IMR-90 (cell line): ENCODE data around the gene ELAC1. TPM values are rescaled to one million over a fixed set of nuclear protein-coding genes. Genes with fewer than 3 reads are reported as not detected.

ENCODE experiments used
- ATAC-seq: fragments of 200-7000 bp; cut with Tn5 transposase; 2 replicates; pipeline ENCODE4 v1.9.1; 2020; ENCODE audit warnings: low read depth, mild to moderate bottlenecking, moderate library complexity
- BruUV-seq: library from RNA; stranded (reverse); fragments of 400-500 nt; replicated peaks from 2 replicates; lab custom pipeline; 2021; lab: Mats Ljungman, UMichigan
- CTCF ChIA-PET: fragments of 300-600 bp; formaldehyde crosslinking; extraction: SDS; loops from one replicate; lab custom pipeline; 2021; ENCODE audit warnings: antibody characterized with exemption; lab: Yijun Ruan, JAX
- POLR2A ChIA-PET: fragments of 300-600 bp; sonication (Branson Sonifier 250); formaldehyde crosslinking; loops from one replicate; lab custom pipeline; 2022; ENCODE audit warnings: antibody characterized with exemption; ENCODE audit not compliant: unreplicated experiment; lab: Charles Lee
- DNase-seq: peaks from one replicate; pipeline ENCODE4 v3.0.0; 2013
- H2AFZ ChIP-seq: replicated peaks from 2 replicates; pipeline ENCODE3; 2013; ENCODE audit warnings: low read length, mild to moderate bottlenecking; ENCODE audit not compliant: poor library complexity
- H2AK5ac ChIP-seq: 2 replicates; pipeline ENCODE4 v1.6.1; 2013; ENCODE audit warnings: low read depth, low read length, inconsistent platforms
- H2AK9ac ChIP-seq: replicated peaks from 2 replicates; pipeline ENCODE3; 2013; ENCODE audit warnings: mild to moderate bottlenecking, low read depth, low read length, moderate library complexity; ENCODE audit not compliant: poor library complexity
- H2BK120ac ChIP-seq: 2 replicates; pipeline ENCODE4 v1.6.1; 2013; ENCODE audit warnings: low read depth, low read length, inconsistent platforms
- H2BK15ac ChIP-seq: 3 replicates; pipeline ENCODE4 v1.6.1; 2013; ENCODE audit warnings: low read depth, low read length, inconsistent platforms
- H2BK20ac ChIP-seq: 2 replicates; pipeline ENCODE4 v1.6.1; 2013; ENCODE audit warnings: low read depth, mild to moderate bottlenecking, inconsistent platforms, low read length, moderate library complexity
- H2BK5ac ChIP-seq: 2 replicates; pipeline ENCODE4 v1.6.1; 2013; ENCODE audit warnings: mild to moderate bottlenecking, low read depth, low read length, inconsistent platforms; ENCODE audit not compliant: poor library complexity, severe bottlenecking
- H3K14ac ChIP-seq: replicated peaks from 2 replicates; pipeline ENCODE4 v1.6.1; 2013; ENCODE audit warnings: low read depth, low read length, inconsistent platforms
- H3K18ac ChIP-seq: 2 replicates; pipeline ENCODE4 v1.6.1; 2013; ENCODE audit warnings: low read depth, low read length, control low read depth
- H3K23ac ChIP-seq: 2 replicates; pipeline ENCODE4 v1.6.1; 2013; ENCODE audit warnings: low read depth, low read length, inconsistent platforms
- H3K27ac ChIP-seq: 2 replicates; pipeline ENCODE4 v1.5.1; 2013; ENCODE audit warnings: mild to moderate bottlenecking, control low read depth, low read length; ENCODE audit not compliant: insufficient read depth
- H3K27me3 ChIP-seq: 2 replicates; pipeline ENCODE4 v1.6.1; 2013; ENCODE audit warnings: low read length; ENCODE audit not compliant: control insufficient read depth, insufficient read depth
- H3K36me3 ChIP-seq: 2 replicates; pipeline ENCODE4 v1.6.1; 2013; ENCODE audit warnings: low read length, mixed read lengths; ENCODE audit not compliant: control insufficient read depth, insufficient read depth
- H3K4ac ChIP-seq: 2 replicates; pipeline ENCODE4 v1.6.1; 2013; ENCODE audit warnings: low read depth, low read length, inconsistent platforms
- H3K4me1 ChIP-seq: 2 replicates; pipeline ENCODE4 v1.6.1; 2013; ENCODE audit warnings: low read length, mixed read lengths; ENCODE audit not compliant: control insufficient read depth, insufficient read depth
- H3K4me2 ChIP-seq: 2 replicates; pipeline ENCODE4 v1.6.1; 2013; ENCODE audit warnings: low read depth, mild to moderate bottlenecking, control low read depth, low read length, moderate library complexity
- H3K4me3 ChIP-seq: 2 replicates; pipeline ENCODE4 v1.5.1; 2013; ENCODE audit warnings: low read depth, mild to moderate bottlenecking, control low read depth, low read length, moderate library complexity; ENCODE audit not compliant: insufficient read depth
- H3K56ac ChIP-seq: 2 replicates; pipeline ENCODE4 v1.6.1; 2013; ENCODE audit warnings: low read length, inconsistent platforms; ENCODE audit not compliant: insufficient read depth; ENCODE audit errors: extremely low read depth
- H3K79me1 ChIP-seq, 2 experiments: 2 replicates each; pipeline ENCODE4 v1.6.1; 2013; ENCODE audit warnings: low read length in 2 of 2, inconsistent platforms in 1 of 2, low read depth in 1 of 2
- H3K9ac ChIP-seq: 2 replicates; pipeline ENCODE4 v1.6.1; 2013; ENCODE audit warnings: low read depth, low read length, control low read depth
- H3K9me1 ChIP-seq: 2 replicates; pipeline ENCODE4 v1.6.1; 2013; ENCODE audit warnings: low read length, inconsistent platforms; ENCODE audit not compliant: insufficient read depth
- H3K9me3 ChIP-seq: 2 replicates; pipeline ENCODE4 v1.6.1; 2013; ENCODE audit warnings: low read length; ENCODE audit not compliant: control insufficient read depth, insufficient read depth
- H4K20me1 ChIP-seq: 2 replicates; pipeline ENCODE4 v1.6.1; 2013; ENCODE audit warnings: low read length, inconsistent platforms; ENCODE audit not compliant: insufficient read depth
- H4K5ac ChIP-seq: 2 replicates; pipeline ENCODE4 v1.6.1; 2013; ENCODE audit warnings: mild to moderate bottlenecking, low read depth, low read length, control low read depth
- H4K8ac ChIP-seq, 2 experiments: 2 replicates each; pipeline ENCODE4 v1.6.1; 2013; ENCODE audit warnings: low read depth in 2 of 2, low read length in 2 of 2, control low read depth in 1 of 2, inconsistent platforms in 1 of 2
- H4K91ac ChIP-seq: 2 replicates; pipeline ENCODE4 v1.6.1; 2013; ENCODE audit warnings: low read depth, low read length, inconsistent platforms; ENCODE audit not compliant: insufficient read depth
- BHLHE40 ChIP-seq: fragments of 150-350 bp; IDR thresholded peaks from 2 replicates; pipeline ENCODE4 v1.6.1; 2016; ENCODE audit warnings: mild to moderate bottlenecking, low read depth, low read length
- CEBPB ChIP-seq: IDR thresholded peaks from 2 replicates; pipeline ENCODE4 v1.6.1; 2012; ENCODE audit warnings: low read depth, low read length, improper control_type of control experiment
- FOS ChIP-seq: fragments of 150-350 bp; IDR thresholded peaks from 2 replicates; pipeline ENCODE4 v1.6.1; 2016; ENCODE audit warnings: low read depth, low read length
- MAFK ChIP-seq: IDR thresholded peaks from 2 replicates; pipeline ENCODE4 v1.6.1; 2012; ENCODE audit warnings: low read depth, low read length, improper control_type of control experiment
- POLR2A ChIP-seq: IDR thresholded peaks from 2 replicates; pipeline ENCODE4 v1.6.1; 2012; ENCODE audit warnings: mild to moderate bottlenecking, low read depth, low read length
- WGBS, 2 experiments: methylation state at CpG; one replicate each; pipeline versions ENCODE4 v1.1.5 to v1.1.7; 2013; ENCODE audit warnings: missing lambda C conversion rate in 2 of 2; ENCODE audit not compliant: insufficient read length in 1 of 2; ENCODE audit errors: extremely low coverage in 2 of 2; 5-methylcytosine and 5-hydroxymethylcytosine counted together
- dilution Hi-C: fragments of 300-500 bp; cut with HindIII; formaldehyde crosslinking; loops from one replicate; pipeline ENCODE4 v1.14.3; 2018; ENCODE audit warnings: low sequenced_read_pairs; ENCODE audit not compliant: unreplicated experiment
- in situ Hi-C: fragments of 300-500 bp; cut with MboI; formaldehyde crosslinking; loops from 3 replicates; pipeline ENCODE4 v1.14.3; 2019; ENCODE audit warnings: low sequenced_read_pairs, inconsistent platforms, mixed read lengths
- intact Hi-C: fragments of 100-400 bp; cut with micrococcal nuclease; formaldehyde crosslinking; loops from 2 replicates; pipeline ENCODE4 v1.10.0; 2022
- polyA plus RNA-seq, 3 experiments: library from polyadenylated mRNA; depleted of rRNA; stranded (reverse); fragments of >200 nt; gene quantifications; 2 replicates each; pipeline ENCODE4 v1.2.3, GENCODE V29; 2012; ENCODE audit warnings: low replicate concordance in 1 of 3
- total RNA-seq: library from RNA; depleted of rRNA; stranded (reverse); fragments of >200 nt; gene quantifications from 2 replicates; pipeline ENCODE4 v1.2.3, GENCODE V29; 2012
- TF ChIP-seq, protein P1 (sequence below): fragments of 150-350 bp; IDR thresholded peaks from 2 replicates; pipeline ENCODE4 v1.6.1; 2016; ENCODE audit warnings: low read depth, mild to moderate bottlenecking, low read length, moderate library complexity, borderline replicate concordance

Gene ELAC1
- total and polyA plus RNA-seq, 2 of the 4 experiments (the other 2 are of a cell fraction), result 5.2 to 8.4 TPM

GRCh38 chr18:50924372-50924771, 43.5 kb upstream of the ELAC1 start:
- WGBS, 2 experiments, result no CpG with 5 or more reads among the region's 2 CpGs

More at GRCh38 chr18:50924372-50924771, 43.5 kb upstream of the ELAC1 start:
- Histone ChIP-seq H3K9me3 (no peaks in the 10 kb centered on the region), H3K56ac (no peak overlapping the region), H4K20me1 (no peaks in the 10 kb centered on the region), H4K5ac (no peak overlapping the region), H3K4me2 (peak overlapping the region; percentile 65; the same call in 1 of the 2 replicates), H2AFZ (no peak overlapping the region), H4K8ac (no peak overlapping the region), H3K4me1 (0 out of 2 replicates have a peak, but pooled peaks cover 1% of the 10 kb centered on the region), H4K91ac (no peak overlapping the region), H3K36me3 (0 out of 2 replicates have a peak, but pooled peaks cover 1% of the 10 kb centered on the region), H3K4ac (no peak overlapping the region), H3K79me1 (no peaks in the 10 kb centered on the region), H2BK5ac (peak overlapping the region; percentile 48), H3K27ac (no peak overlapping the region), H3K9me1 (no peaks in the 10 kb centered on the region), H3K23ac (no peak overlapping the region), H2AK9ac (no peak overlapping the region), H3K9ac (no peak overlapping the region), H2BK120ac (no peak overlapping the region), H3K27me3 (no peaks in the 10 kb centered on the region), H2BK20ac (no peak overlapping the region), H2AK5ac (no peak overlapping the region), H2BK15ac (no peak overlapping the region), H3K4me3 (no peak overlapping the region), H3K14ac (no peak overlapping the region), H3K18ac (no peak overlapping the region; the same call in 1 of the 2 replicates)
- no TSS peak for BruUV-seq
- dilution Hi-C loops (no loop called here), in situ Hi-C loops (no loop called here), intact Hi-C loops (loop anchor here (5.0 kb wide), 1 partner anchor 37 kb away; no protein-coding TSS in a partner anchor)
- TF ChIP-seq BHLHE40 (no peak), MAFK (no peak), POLR2A (no peak), CEBPB (no peak), FOS (no peak)
- TF ChIP-seq, protein P1, sequence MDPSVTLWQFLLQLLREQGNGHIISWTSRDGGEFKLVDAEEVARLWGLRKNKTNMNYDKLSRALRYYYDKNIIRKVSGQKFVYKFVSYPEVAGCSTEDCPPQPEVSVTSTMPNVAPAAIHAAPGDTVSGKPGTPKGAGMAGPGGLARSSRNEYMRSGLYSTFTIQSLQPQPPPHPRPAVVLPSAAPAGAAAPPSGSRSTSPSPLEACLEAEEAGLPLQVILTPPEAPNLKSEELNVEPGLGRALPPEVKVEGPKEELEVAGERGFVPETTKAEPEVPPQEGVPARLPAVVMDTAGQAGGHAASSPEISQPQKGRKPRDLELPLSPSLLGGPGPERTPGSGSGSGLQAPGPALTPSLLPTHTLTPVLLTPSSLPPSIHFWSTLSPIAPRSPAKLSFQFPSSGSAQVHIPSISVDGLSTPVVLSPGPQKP, result no peak
- ChIA-PET CTCF (interaction anchor here (0.7 kb wide), 1 partner anchor 42 kb away, joined by 5 read pairs; no protein-coding TSS in a partner anchor), POLR2A (interaction anchor here (1.0 kb wide), 1 partner anchor 46 kb away, joined by 3 read pairs; no protein-coding TSS in a partner anchor)
- peak; percentile 72 for ATAC-seq
- peak; percentile 51 for DNase-seq
